HepG2 (cell line): ENCODE results near the gene GAS5. TPM values are rescaled to one million over a fixed set of nuclear protein-coding genes. Genes with fewer than 3 reads are reported as not detected.

ENCODE experiments used
- CBX2 ChIP-seq, 2 experiments: fragments of 200-600 bp in 1 of 2; sonication (generic); formaldehyde crosslinking in 1 of 2; IDR thresholded peaks; 2 replicates each; pipeline versions ENCODE4 v1.7.0 to v1.8.1; 2018 to 2022; ENCODE audit warnings: low read depth in 2 of 2, low read length in 1 of 2, mild to moderate bottlenecking in 1 of 2, missing genetic modification reagents in 1 of 2
- DR1 ChIP-seq: sonication (generic); formaldehyde crosslinking; IDR thresholded peaks from 2 replicates; pipeline ENCODE4 v1.8.0; 2021; ENCODE audit warnings: mild to moderate bottlenecking, missing genetic modification reagents, inconsistent platforms
- EP300 ChIP-seq, 3 experiments: sonication (generic) in 1 of 3; formaldehyde crosslinking in 1 of 3; IDR thresholded peaks; 2 replicates each; pipeline versions ENCODE4 v1.5.1 to v1.6.1; 2011 to 2020; ENCODE audit warnings: low read depth in 2 of 3, low read length in 2 of 3, borderline replicate concordance in 1 of 3, improper control_type of control experiment in 1 of 3, mild to moderate bottlenecking in 1 of 3, missing genetic modification reagents in 1 of 3, moderate library complexity in 1 of 3
- ETV5 ChIP-seq: IDR thresholded peaks from 2 replicates; pipeline ENCODE4 v1.6.1; 2018; ENCODE audit warnings: missing biosample characterization, missing genetic modification reagents, inconsistent platforms, borderline replicate concordance
- ETV6 ChIP-seq: sonication (generic); formaldehyde crosslinking; conservative IDR thresholded peaks from 2 replicates; pipeline ENCODE4 v1.4.0; 2020; ENCODE audit warnings: missing genetic modification reagents
- HNRNPLL ChIP-seq: fragments of 200-400 bp; formaldehyde crosslinking; IDR thresholded peaks from 2 replicates; pipeline ENCODE4 v1.6.1; 2017; ENCODE audit warnings: mild to moderate bottlenecking, low read depth, low read length; ENCODE audit not compliant: poor library complexity, severe bottlenecking
- NFRKB ChIP-seq: fragments of 450-650 bp; IDR thresholded peaks from 2 replicates; pipeline ENCODE4 v1.6.1; 2017
- REPIN1 ChIP-seq: sonication (generic); formaldehyde crosslinking; IDR thresholded peaks from 2 replicates; pipeline ENCODE4 v1.8.0; 2022; ENCODE audit warnings: missing genetic modification reagents, low read depth, mild to moderate bottlenecking, borderline replicate concordance
- SMAD3 ChIP-seq: sonication (generic); formaldehyde crosslinking; IDR thresholded peaks from 2 replicates; pipeline ENCODE4 v1.4.0; 2020; ENCODE audit warnings: missing genetic modification reagents
- SUZ12 ChIP-seq: fragments of 150-350 bp; IDR thresholded peaks from 2 replicates; pipeline ENCODE4 v1.6.1; 2014; ENCODE audit warnings: low read depth, low read length
- TCF7L2 ChIP-seq: IDR thresholded peaks from 2 replicates; pipeline ENCODE4 v1.6.1; 2011; ENCODE audit warnings: mild to moderate bottlenecking, low read depth, low read length, moderate library complexity
- ZEB1 ChIP-seq: IDR thresholded peaks from 2 replicates; pipeline ENCODE4 v1.6.1; 2012; ENCODE audit warnings: mild to moderate bottlenecking, low read depth, inconsistent platforms; ENCODE audit not compliant: insufficient replicate concordance
- ZNF331 ChIP-seq: sonication (generic); formaldehyde crosslinking; IDR thresholded peaks from 2 replicates; pipeline ENCODE4 v1.4.0; 2020; ENCODE audit warnings: missing genetic modification reagents
- ZNF782 ChIP-seq: sonication (generic); formaldehyde crosslinking; IDR thresholded peaks from 2 replicates; pipeline ENCODE4 v1.4.0; 2020; ENCODE audit warnings: missing genetic modification reagents, mild to moderate bottlenecking, borderline replicate concordance
- ZNF792 ChIP-seq: IDR thresholded peaks from 2 replicates; pipeline ENCODE4 v1.6.1; 2016
- polyA plus RNA-seq, 8 experiments: library from polyadenylated mRNA; depleted of rRNA in 3 of 8; stranded (reverse) in 7 of 8; unstranded in 1 of 8; fragments of >200 nt; fragmentation: Illumina TruSeq in 4 of 8; extraction: Trizol in 4 of 8; gene quantifications; 2 replicates each; pipeline versions ENCODE4 v1.2.1 to v1.2.3, GENCODE V29; 2011 to 2016; ENCODE audit warnings: low read depth in 4 of 8, missing spikeins in 1 of 8, mixed read lengths in 1 of 8; ENCODE audit not compliant: insufficient read depth in 1 of 8
- total RNA-seq, 5 experiments: library from RNA; depleted of rRNA; stranded (reverse); fragments of >200 nt; fragmentation: Illumina TruSeq; extraction: Trizol; gene quantifications; 2 replicates each; pipeline ENCODE4 v1.2.3, GENCODE V29; 2016; ENCODE audit warnings: low read depth in 1 of 5
- TF ChIP-seq, protein P1 (sequence below): sonication (generic); formaldehyde crosslinking; IDR thresholded peaks from 2 replicates; pipeline ENCODE4 v1.5.1; 2020; ENCODE audit warnings: mild to moderate bottlenecking, missing genetic modification reagents, borderline replicate concordance
- TF ChIP-seq, protein P2 (sequence below): sonication (generic); formaldehyde crosslinking; IDR thresholded peaks from 2 replicates; pipeline ENCODE4 v1.4.0; 2020; ENCODE audit warnings: missing genetic modification reagents, borderline replicate concordance
- TF ChIP-seq, protein P3 (sequence below): sonication (generic); formaldehyde crosslinking; IDR thresholded peaks from 2 replicates; pipeline ENCODE4 v1.4.0; 2020; ENCODE audit warnings: missing genetic modification reagents

GAS5 gene
- total and polyA plus RNA-seq, 2 of the 13 experiments (the other 11 are each of a cell fraction or from before 2014, with no cell fraction given): 352 to 738 TPM

GRCh38 chr1:173867753-173868265 is at the start of gene GAS5 (continued):
- TF ChIP-seq, protein P1, sequence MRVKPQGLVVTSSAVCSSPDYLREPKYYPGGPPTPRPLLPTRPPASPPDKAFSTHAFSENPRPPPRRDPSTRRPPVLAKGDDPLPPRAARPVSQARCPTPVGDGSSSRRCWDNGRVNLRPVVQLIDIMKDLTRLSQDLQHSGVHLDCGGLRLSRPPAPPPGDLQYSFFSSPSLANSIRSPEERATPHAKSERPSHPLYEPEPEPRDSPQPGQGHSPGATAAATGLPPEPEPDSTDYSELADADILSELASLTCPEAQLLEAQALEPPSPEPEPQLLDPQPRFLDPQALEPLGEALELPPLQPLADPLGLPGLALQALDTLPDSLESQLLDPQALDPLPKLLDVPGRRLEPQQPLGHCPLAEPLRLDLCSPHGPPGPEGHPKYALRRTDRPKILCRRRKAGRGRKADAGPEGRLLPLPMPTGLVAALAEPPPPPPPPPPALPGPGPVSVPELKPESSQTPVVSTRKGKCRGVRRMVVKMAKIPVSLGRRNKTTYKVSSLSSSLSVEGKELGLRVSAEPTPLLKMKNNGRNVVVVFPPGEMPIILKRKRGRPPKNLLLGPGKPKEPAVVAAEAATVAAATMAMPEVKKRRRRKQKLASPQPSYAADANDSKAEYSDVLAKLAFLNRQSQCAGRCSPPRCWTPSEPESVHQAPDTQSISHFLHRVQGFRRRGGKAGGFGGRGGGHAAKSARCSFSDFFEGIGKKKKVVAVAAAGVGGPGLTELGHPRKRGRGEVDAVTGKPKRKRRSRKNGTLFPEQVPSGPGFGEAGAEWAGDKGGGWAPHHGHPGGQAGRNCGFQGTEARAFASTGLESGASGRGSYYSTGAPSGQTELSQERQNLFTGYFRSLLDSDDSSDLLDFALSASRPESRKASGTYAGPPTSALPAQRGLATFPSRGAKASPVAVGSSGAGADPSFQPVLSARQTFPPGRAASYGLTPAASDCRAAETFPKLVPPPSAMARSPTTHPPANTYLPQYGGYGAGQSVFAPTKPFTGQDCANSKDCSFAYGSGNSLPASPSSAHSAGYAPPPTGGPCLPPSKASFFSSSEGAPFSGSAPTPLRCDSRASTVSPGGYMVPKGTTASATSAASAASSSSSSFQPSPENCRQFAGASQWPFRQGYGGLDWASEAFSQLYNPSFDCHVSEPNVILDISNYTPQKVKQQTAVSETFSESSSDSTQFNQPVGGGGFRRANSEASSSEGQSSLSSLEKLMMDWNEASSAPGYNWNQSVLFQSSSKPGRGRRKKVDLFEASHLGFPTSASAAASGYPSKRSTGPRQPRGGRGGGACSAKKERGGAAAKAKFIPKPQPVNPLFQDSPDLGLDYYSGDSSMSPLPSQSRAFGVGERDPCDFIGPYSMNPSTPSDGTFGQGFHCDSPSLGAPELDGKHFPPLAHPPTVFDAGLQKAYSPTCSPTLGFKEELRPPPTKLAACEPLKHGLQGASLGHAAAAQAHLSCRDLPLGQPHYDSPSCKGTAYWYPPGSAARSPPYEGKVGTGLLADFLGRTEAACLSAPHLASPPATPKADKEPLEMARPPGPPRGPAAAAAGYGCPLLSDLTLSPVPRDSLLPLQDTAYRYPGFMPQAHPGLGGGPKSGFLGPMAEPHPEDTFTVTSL (CRISPR knock-in tag): no peak
- TF ChIP-seq ZNF792 (CRISPR knock-in tag) (no peak), HNRNPLL (no peak), SUZ12 (no peak), DR1 (CRISPR knock-in tag) (peak; percentile 95), REPIN1 (no peak), ZEB1 (peak; percentile 81), SMAD3 (peak; percentile 56; the same call in 1 of the 2 replicates), CBX2 (IDR thresholded peaks at IDR 0.05; ENCODE audit: low read depth, low read length) (0 out of 2 replicates have a peak, but pooled peaks have one; percentile 50), CBX2 (CRISPR knock-in tag; IDR thresholded peaks at IDR 0.05; ENCODE audit: low read depth) (no peak), ZNF782 (CRISPR knock-in tag) (no peak; the same call in 1 of the 2 replicates), EP300 (IDR thresholded peaks at IDR 0.05; ENCODE audit: low read depth in 2 of 2, low read length in 2 of 2) (0 out of 4 replicates have a peak, but pooled peaks of 1 of the 2 experiments have one; percentile 10), EP300 (CRISPR knock-in tag; IDR thresholded peaks at IDR 0.05; ENCODE audit: borderline replicate concordance) (no peak), NFRKB (no peak), ETV5 (CRISPR knock-in tag) (no peak), ETV6 (CRISPR knock-in tag) (no peak), ZNF331 (CRISPR knock-in tag) (no peak), TCF7L2 (no peak)
- TF ChIP-seq, protein P2, sequence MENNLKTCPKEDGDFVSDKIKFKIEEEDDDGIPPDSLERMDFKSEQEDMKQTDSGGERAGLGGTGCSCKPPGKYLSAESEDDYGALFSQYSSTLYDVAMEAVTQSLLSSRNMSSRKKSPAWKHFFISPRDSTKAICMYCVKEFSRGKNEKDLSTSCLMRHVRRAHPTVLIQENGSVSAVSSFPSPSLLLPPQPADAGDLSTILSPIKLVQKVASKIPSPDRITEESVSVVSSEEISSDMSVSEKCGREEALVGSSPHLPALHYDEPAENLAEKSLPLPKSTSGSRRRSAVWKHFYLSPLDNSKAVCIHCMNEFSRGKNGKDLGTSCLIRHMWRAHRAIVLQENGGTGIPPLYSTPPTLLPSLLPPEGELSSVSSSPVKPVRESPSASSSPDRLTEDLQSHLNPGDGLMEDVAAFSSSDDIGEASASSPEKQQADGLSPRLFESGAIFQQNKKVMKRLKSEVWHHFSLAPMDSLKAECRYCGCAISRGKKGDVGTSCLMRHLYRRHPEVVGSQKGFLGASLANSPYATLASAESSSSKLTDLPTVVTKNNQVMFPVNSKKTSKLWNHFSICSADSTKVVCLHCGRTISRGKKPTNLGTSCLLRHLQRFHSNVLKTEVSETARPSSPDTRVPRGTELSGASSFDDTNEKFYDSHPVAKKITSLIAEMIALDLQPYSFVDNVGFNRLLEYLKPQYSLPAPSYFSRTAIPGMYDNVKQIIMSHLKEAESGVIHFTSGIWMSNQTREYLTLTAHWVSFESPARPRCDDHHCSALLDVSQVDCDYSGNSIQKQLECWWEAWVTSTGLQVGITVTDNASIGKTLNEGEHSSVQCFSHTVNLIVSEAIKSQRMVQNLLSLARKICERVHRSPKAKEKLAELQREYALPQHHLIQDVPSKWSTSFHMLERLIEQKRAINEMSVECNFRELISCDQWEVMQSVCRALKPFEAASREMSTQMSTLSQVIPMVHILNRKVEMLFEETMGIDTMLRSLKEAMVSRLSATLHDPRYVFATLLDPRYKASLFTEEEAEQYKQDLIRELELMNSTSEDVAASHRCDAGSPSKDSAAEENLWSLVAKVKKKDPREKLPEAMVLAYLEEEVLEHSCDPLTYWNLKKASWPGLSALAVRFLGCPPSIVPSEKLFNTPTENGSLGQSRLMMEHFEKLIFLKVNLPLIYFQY (CRISPR knock-in tag): no peak
- TF ChIP-seq, protein P3, sequence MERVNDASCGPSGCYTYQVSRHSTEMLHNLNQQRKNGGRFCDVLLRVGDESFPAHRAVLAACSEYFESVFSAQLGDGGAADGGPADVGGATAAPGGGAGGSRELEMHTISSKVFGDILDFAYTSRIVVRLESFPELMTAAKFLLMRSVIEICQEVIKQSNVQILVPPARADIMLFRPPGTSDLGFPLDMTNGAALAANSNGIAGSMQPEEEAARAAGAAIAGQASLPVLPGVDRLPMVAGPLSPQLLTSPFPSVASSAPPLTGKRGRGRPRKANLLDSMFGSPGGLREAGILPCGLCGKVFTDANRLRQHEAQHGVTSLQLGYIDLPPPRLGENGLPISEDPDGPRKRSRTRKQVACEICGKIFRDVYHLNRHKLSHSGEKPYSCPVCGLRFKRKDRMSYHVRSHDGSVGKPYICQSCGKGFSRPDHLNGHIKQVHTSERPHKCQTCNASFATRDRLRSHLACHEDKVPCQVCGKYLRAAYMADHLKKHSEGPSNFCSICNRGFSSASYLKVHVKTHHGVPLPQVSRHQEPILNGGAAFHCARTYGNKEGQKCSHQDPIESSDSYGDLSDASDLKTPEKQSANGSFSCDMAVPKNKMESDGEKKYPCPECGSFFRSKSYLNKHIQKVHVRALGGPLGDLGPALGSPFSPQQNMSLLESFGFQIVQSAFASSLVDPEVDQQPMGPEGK: no peak
